ENCODE data around the gene EXOC3L4.

Gene EXOC3L4

GRCh38 chr14:103093856-103094405, 594 bp upstream of the EXOC3L4 start:
- no peak for DNase-seq

DNA sequence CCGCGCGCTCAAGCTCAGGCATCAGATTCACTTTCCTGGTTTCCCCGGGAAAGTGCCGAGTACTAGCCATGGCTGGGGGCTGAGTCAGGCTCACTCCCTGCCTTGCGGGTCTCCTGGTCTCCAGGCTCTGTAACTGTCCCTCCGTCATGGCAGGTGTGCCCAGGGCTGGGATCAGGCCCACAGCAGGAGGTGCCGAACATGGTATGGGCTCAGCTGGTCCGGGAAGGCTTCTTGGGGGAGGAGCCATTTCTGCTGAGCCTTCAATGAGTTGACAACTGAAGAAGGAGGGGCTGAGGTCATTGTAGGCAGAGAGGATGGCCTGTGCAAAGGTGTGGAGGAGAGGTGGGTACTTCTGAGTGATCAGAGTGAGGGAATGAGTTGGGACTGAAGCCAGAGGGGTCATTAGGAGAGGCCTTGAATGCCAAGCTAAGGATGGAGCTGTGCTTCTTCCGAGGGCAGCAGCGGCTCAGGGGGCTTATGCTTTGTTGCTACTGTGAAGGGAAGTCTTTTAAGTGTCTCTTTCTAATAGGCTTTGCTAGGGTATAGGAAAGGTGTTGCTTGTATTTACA, 769 bp downstream of the EXOC3L4 start:
- DNase-seq: no peak

- no peak for DNase-seq
Observed at GRCh38 chr14:103096387-103096786, 1.9 kb downstream of the EXOC3L4 start.

- DNase-seq: no peak
Observed at GRCh38 chr14:103097244-103097993, 2.9 kb downstream of the EXOC3L4 start.

DNA sequence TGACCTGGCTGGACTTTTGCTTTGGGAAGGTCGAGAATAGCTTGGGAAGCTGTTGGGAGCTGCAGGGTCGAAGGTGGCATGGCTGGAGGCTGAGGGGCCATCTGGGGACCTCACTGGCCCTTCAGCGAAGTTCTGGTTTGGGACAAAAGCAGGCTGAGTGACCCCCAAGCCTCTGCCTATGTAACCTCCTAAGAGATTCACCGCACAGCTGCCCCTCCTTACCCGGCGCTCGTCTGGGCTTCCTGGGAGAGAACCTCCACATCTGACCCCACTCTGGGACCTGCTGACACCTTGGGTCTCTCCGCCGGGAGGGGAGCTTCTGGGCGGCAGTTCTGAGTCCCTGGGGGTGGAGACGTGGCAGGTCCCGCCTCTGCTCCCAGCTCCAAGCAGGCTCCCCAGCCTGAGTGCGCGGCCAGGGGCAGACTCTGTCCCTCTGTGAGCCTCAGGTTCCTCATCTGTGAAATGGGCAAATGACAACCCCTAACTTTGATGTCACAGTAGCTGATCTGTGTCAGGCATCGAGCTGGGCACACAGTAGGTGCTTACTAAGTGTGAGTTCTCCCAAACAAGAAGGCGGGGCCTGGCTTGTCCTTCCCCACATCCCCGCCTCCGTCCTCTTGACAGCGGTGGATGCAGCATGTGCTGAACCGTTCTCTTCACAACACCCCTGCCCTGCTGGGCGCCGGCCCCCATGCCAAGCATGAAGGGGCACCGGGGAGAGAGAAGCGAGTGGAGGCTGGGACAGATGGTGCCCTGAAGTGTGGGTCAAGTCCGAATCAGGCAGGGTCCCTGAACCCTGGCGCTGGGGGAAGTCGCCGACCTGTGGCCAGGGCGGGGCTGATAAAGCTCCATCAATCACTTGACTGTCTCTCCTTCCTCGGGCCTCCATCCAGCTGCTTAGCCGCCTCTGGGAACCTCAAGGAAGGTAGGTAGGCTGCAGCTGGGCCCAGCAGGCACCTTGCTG, 3.8 kb downstream of the EXOC3L4 start:
- no peak for DNase-seq

- DNase-seq: no peak
Observed at GRCh38 chr14:103099081-103099732, 4.7 kb downstream of the EXOC3L4 start.

- no peak for DNase-seq
Observed at GRCh38 chr14:103099733-103100280, 5.3 kb downstream of the EXOC3L4 start.

DNA sequence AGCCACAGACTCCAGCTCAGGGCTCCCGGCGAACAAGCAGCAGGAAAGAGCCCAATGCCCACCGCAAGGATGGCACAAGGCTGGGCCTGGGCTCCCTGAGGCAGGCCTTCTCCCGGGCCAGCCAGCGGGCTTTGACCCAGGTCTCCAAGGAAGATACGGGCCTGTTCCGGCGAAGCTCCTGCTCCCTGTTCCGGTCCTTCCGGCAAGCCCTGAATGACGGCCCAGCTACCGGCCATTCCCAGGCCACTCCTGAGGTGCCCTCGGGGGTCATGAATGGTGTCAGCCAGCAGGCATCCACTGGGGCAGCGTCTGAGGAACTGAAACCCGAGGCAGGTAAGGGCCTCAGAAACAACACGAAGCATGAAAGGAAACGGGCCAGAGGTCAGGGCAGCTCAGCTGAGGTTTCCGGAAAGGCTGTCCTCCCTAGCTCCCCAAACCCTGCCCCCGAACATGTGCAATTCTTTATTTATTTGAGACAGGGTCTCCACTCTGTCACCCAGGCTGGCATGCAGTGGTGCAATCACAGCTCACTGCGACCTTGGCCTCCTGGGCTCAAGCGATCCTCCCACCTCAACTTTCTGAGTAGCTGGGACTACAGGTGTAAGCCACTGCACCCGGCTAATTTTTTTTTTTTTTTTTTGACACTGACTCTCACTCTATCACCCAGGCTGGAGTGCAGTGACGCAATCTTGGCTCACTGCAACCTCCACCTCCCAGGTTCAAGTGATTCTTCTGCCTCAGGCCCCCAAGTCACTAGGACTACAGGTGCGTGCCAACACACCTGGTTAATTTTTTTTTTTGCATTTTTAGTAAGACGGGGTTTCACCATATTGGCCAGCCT, 6.0 kb downstream of the EXOC3L4 start:
- no peak for DNase-seq

DNA sequence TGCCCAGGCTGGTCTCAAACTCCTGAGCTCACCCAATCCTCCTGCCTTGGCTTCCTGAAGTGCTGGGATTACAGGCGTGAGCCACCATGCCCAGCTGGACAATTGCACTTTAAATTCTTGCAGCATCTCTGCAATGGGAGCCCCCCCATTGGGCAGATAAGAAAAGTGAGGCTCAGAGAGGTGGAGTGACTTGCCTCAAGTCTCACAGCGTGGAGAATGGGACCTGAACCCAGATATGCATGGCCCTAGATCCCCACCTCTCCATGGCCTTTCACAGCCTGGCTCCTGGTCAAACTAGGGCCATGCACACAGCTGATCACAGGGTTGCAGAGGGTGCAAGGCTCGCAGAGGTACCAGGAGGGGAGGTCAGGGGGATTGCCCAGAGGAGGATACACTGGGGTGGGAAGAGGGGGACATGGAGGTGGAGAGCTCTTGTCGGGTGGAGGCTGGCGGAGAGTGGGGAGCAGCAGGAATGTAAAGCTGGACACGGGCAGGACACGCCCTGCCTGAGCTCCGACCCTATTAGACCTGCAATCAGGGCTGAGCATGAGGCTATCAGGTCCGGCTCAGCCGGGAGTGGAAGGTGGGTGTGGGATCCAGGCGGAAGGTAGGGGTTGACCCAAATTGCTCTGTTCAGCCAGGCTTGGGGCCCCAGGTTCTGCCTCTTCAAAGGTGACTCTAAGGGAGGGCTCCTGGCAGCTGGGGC, 6.9 kb downstream of the EXOC3L4 start:
- DNase-seq: no peak

- no peak for DNase-seq
Observed at GRCh38 chr14:103101963-103102688, 7.6 kb downstream of the EXOC3L4 start.

GRCh38 chr14:103102689-103103260, 8.2 kb downstream of the EXOC3L4 start:
- no peak for DNase-seq

- DNase-seq: peak; percentile 27
Observed at GRCh38 chr14:103103461-103104388, 9.2 kb downstream of the EXOC3L4 start.

DNA sequence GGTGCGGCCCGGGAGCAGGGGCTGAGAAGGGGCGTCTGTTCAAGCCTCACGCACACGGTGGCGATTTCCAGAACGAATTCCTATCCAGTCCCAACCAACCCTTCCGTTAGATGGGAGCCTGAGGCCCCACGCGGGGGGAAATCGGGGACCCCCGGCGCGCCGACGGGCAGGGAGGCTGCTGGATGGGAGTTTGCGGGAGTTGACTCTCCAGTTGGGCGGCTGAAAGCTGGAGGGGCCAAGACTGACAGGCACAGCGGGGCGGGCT, 9.8 kb downstream of the EXOC3L4 start:
- no peak for DNase-seq

GRCh38 chr14:103104654-103105452, 10.3 kb downstream of the EXOC3L4 start:
- DNase-seq: peak; percentile 38

- no peak for DNase-seq
Observed at GRCh38 chr14:103105580-103106150, 11.1 kb downstream of the EXOC3L4 start.

DNA sequence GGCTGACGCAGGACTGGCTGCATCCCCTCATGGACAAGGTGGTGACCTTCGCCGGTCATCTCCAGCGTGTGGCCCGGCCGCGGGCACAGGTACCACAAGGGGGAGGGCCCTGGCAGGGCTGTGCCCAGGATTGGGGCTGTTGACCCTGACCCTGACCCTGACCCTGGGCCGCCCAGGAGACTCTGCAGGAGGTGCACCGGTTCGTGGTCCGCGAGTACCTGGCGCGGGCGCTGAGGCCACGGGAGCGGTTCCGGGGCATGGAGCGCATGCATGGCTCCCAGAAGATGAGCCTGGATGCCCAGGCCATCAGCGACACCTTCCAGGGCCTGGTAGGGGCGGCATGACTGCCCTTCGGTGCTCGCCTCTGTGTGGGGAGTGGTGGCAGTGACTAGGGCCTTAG, 12.9 kb downstream of the EXOC3L4 start:
- DNase-seq: no peak

GRCh38 chr14:103107941-103108748, 13.6 kb downstream of the EXOC3L4 start:
- DNase-seq: no peak

All from NCI-H1092 treated with DMSO at 0.1 percent for 48 hours (cell line).